Psoas muscle (tissue), 8 donors: ENCODE measurements around the gene RIMBP2. TPM values are rescaled to one million over a fixed set of nuclear protein-coding genes. Genes with fewer than 3 reads are reported as not detected.

ENCODE experiments used
- ATAC-seq, 4 donors: fragments of 200-7000 bp; cut with Tn5 transposase; one replicate each; pipeline ENCODE4 v1.9.1; 2020; ENCODE audit warnings: moderate library complexity in 3 of 4, mild to moderate bottlenecking in 2 of 4
- DNase-seq, 2 donors: peaks; one replicate each; pipeline ENCODE4 v3.0.0-alpha.2; 2020
- H3K27ac ChIP-seq: fragments of 200-600 bp; one replicate; pipeline ENCODE4 v1.8.0; 2022
- H3K27me3 ChIP-seq, 3 donors: fragments of 200-600 bp in 1 of 3; one replicate each; pipeline versions ENCODE4 v1.6.1 to v1.8.0; 2013 to 2022; ENCODE audit warnings: low read length in 2 of 3, mild to moderate bottlenecking in 2 of 3, moderate library complexity in 1 of 3; ENCODE audit not compliant: insufficient read depth in 3 of 3
- H3K36me3 ChIP-seq, 2 donors: fragments of 200-600 bp in 1 of 2; one replicate each; pipeline versions ENCODE4 v1.6.1 to v1.8.0; 2013 to 2022; ENCODE audit warnings: low read depth in 1 of 2, mild to moderate bottlenecking in 1 of 2, moderate library complexity in 1 of 2; ENCODE audit not compliant: insufficient read depth in 1 of 2
- H3K4me1 ChIP-seq: fragments of 200-600 bp; one replicate; pipeline ENCODE4 v1.8.0; 2022
- H3K4me3 ChIP-seq: fragments of 200-600 bp; one replicate; pipeline ENCODE4 v1.8.0; 2022; ENCODE audit warnings: mild to moderate bottlenecking
- H3K9me3 ChIP-seq: fragments of 200-600 bp; one replicate; pipeline ENCODE4 v1.8.0; 2022
- CTCF ChIP-seq: fragments of 200-600 bp; IDR thresholded peaks from one replicate; pipeline ENCODE4 v1.8.0; 2022; ENCODE audit warnings: antibody characterized with exemption
- WGBS, 3 donors: extraction: QIAGEN DNeasy Blood & Tissue Kit; methylation state at CpG; one replicate each; pipeline versions ENCODE4 v1.1.6 to v1.1.7; 2013; 5-methylcytosine and 5-hydroxymethylcytosine counted together
- intact Hi-C, 2 donors: fragments of 100-400 bp; cut with DNase I; formaldehyde crosslinking; loops; one replicate each; pipeline versions ENCODE4 v1.11.0 to v1.14.2; 2022
- polyA plus RNA-seq, 3 donors: library from polyadenylated mRNA; stranded (reverse); fragments of 200-250 nt; gene quantifications; one replicate each; pipeline ENCODE4 v1.2.3, GENCODE V29; 2013
- total RNA-seq, 4 donors: library from RNA; stranded (reverse); fragmentation: NEBNext Ultra II Directional in 2 of 4; extraction: Animal tissue kit (Norgen Biotek cat#: 25700) in 2 of 4; gene quantifications; one replicate each; pipeline versions ENCODE4 v1.2.1 to v1.2.4, GENCODE V29; 2021 to 2023
- donor health status: healthy with polysubstance abuse.
- donor health status: DM: no; HTN: no; CAD: no; lungs with moderate emphysema.
- donor health status: Bipolar disorder and iron deficiency.
- donor health status: healthy.
- donor health status: DM: yes; HTN: yes; CAD: no.
- donor health status: DM: no; HTN: no; CAD: no.
- donor health status: DM: no; HTN: no; CAD: no.
- donor health status: DM: yes; HTN: yes; CAD: no.

Gene RIMBP2
- total and polyA plus RNA-seq, 7 donors: 0.05 to 1.2 (median 0.21) TPM

- intact Hi-C loops: no loop called here
- no peak for ATAC-seq
- WGBS, 3 donors: 45 to 56% (median 47%) methylated on average over 5 of the region's 5 CpGs
These were observed 90.9 kb downstream of the RIMBP2 start for GRCh38 chr12:130625201-130625600.

GRCh38 chr12:130622803-130623202, 93.3 kb downstream of the RIMBP2 start:
- no peaks in the 10 kb centered on the region for H3K36me3 ChIP-seq
- no peak for TF ChIP-seq CTCF
- DNase-seq (no peak), ATAC-seq (no peak)
- H3K27ac ChIP-seq: no peak overlapping the region
- H3K4me3 ChIP-seq: no peak overlapping the region
- H3K4me1 ChIP-seq: no peaks in the 10 kb centered on the region
- H3K27me3 ChIP-seq: peaks cover 0 to 9% (median 2%) of the 10 kb centered on the region in 3 donors
- WGBS, 3 donors: 61 to 68% (median 67%) methylated on average over 3 of the region's 3 CpGs
- intact Hi-C loops: no loop called here
- H3K9me3 ChIP-seq: no peaks in the 10 kb centered on the region

More at GRCh38 chr12:130625201-130625600, 90.9 kb downstream of the RIMBP2 start:
- TF ChIP-seq CTCF: no peak
- Histone ChIP-seq H3K36me3 (no peaks in the 10 kb centered on the region), H3K9me3 (no peaks in the 10 kb centered on the region), H3K27ac (no peak overlapping the region), H3K4me3 (no peak overlapping the region), H3K27me3 (peaks cover 0 to 11% (median 2%) of the 10 kb centered on the region in 3 donors), H3K4me1 (no peaks in the 10 kb centered on the region)
- no peak for DNase-seq

GRCh38 chr12:130621696-130622298, 94.3 kb downstream of the RIMBP2 start:
- no peak overlapping the region for H3K4me3 ChIP-seq
- H3K4me1 ChIP-seq: no peaks in the 10 kb centered on the region
- DNase-seq (no peak), ATAC-seq (no peak)
- H3K27ac ChIP-seq: no peak overlapping the region
- intact Hi-C loops: no loop called here
- no peaks in the 10 kb centered on the region for H3K36me3 ChIP-seq
- peaks cover 0 to 4% (median 2%) of the 10 kb centered on the region in 3 donors for H3K27me3 ChIP-seq
- H3K9me3 ChIP-seq: no peaks in the 10 kb centered on the region
- TF ChIP-seq CTCF: no peak
- 92 to 94% (median 93%) methylated on average over 13 of the region's 13 CpGs for WGBS, 3 donors

- WGBS, 3 donors: 83 to 89% (median 85%) methylated on average over 6 of the region's 6 CpGs
- ATAC-seq (no peak), DNase-seq (no peak)
- intact Hi-C loops: no loop called here
- H3K4me3 ChIP-seq: no peak overlapping the region
- no peak for TF ChIP-seq CTCF
- no peaks in the 10 kb centered on the region for H3K4me1 ChIP-seq
- no peaks in the 10 kb centered on the region for H3K36me3 ChIP-seq
- H3K27me3 ChIP-seq: peaks cover 0 to 4% (median 2%) of the 10 kb centered on the region in 3 donors
- H3K27ac ChIP-seq: no peak overlapping the region
- no peaks in the 10 kb centered on the region for H3K9me3 ChIP-seq
These were observed 95.3 kb downstream of the RIMBP2 start for GRCh38 chr12:130620756-130621155.

- H3K36me3 ChIP-seq: no peaks in the 10 kb centered on the region
- DNase-seq (no peak), ATAC-seq (no peak)
- peaks cover 0 to 4% (median 2%) of the 10 kb centered on the region in 3 donors for H3K27me3 ChIP-seq
- 78 to 85% (median 81%) methylated on average over 14 of the region's 14 CpGs for WGBS, 3 donors
- no peak overlapping the region for H3K27ac ChIP-seq
- no peak for TF ChIP-seq CTCF
- no peak overlapping the region for H3K4me3 ChIP-seq
- no peaks in the 10 kb centered on the region for H3K4me1 ChIP-seq
- intact Hi-C loops: no loop called here
- H3K9me3 ChIP-seq: no peaks in the 10 kb centered on the region
These were observed 95.8 kb downstream of the RIMBP2 start for GRCh38 chr12:130620281-130620680.
